ENCODE results near the gene LY6G6C. TPM values are rescaled to one million over a fixed set of nuclear protein-coding genes. Genes with fewer than 3 reads are reported as not detected.

LY6G6C gene
- total RNA-seq, 1 donor from 2014 or later, result not detected

DNA sequence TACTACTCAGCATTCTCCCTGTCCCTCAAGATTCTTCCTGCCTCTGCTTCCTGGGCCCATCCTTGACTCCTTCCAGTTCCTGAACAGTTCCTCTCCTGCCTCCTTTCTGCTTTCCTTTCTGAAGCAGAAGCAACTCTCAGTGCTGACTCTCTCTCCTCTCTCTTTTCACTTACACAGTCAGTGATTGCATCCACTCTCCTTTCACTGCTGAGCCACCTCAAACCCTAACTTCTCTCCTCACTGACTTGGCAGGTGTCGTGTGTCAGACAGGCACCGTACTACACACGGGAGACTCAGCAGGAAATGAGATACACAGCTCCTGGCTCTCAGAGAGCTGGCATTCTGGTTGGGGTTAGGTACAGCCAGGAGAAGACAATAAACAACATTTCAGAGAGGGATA is 24.0 kb downstream of the LY6G6C start:
- H3K4me1 Mint-ChIP-seq, result peaks cover 16% of the 10 kb centered on the region
- peaks cover 18% of the 10 kb centered on the region for H3K36me3 Mint-ChIP-seq
- no peaks in the 10 kb centered on the region for H3K9me3 ChIP-seq (ENCODE audit: low read depth)
- no peak overlapping the region for H3K4me3 ChIP-seq
- H3F3A ChIP-seq (ENCODE audit: low read depth), result no peaks in the 10 kb centered on the region
- H3K4me1 ChIP-seq, result no peaks in the 10 kb centered on the region
- H3K36me3 ChIP-seq, result no peaks in the 10 kb centered on the region
- H3K4me2 ChIP-seq, result no peak overlapping the region
- no peak overlapping the region for H3K9ac ChIP-seq
- no peaks in the 10 kb centered on the region for H3K27me3 Mint-ChIP-seq (ENCODE audit: insufficient read depth, low read depth)
- TF ChIP-seq EZH2 (IDR thresholded peaks at IDR 0.05) (no peak), EZH2phosphoT487 (IDR thresholded peaks at IDR 0.05) (no peak)
- TF ChIP-seq, protein P1, sequence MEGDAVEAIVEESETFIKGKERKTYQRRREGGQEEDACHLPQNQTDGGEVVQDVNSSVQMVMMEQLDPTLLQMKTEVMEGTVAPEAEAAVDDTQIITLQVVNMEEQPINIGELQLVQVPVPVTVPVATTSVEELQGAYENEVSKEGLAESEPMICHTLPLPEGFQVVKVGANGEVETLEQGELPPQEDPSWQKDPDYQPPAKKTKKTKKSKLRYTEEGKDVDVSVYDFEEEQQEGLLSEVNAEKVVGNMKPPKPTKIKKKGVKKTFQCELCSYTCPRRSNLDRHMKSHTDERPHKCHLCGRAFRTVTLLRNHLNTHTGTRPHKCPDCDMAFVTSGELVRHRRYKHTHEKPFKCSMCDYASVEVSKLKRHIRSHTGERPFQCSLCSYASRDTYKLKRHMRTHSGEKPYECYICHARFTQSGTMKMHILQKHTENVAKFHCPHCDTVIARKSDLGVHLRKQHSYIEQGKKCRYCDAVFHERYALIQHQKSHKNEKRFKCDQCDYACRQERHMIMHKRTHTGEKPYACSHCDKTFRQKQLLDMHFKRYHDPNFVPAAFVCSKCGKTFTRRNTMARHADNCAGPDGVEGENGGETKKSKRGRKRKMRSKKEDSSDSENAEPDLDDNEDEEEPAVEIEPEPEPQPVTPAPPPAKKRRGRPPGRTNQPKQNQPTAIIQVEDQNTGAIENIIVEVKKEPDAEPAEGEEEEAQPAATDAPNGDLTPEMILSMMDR (IDR thresholded peaks at IDR 0.05), result no peak
- H3K79me2 ChIP-seq (ENCODE audit: low read depth), result peaks cover 31% of the 10 kb centered on the region
- no peak overlapping the region for H2AFZ ChIP-seq (replicated peaks)
- DNase-seq (ENCODE audit: low spot score), result no peak
- no peaks in the 10 kb centered on the region for H3K27me3 ChIP-seq
- H3K27ac Mint-ChIP-seq, result no peak overlapping the region
- H3K4me3 Mint-ChIP-seq, result no peak overlapping the region
- no peaks in the 10 kb centered on the region for H3K9me3 Mint-ChIP-seq
- H3K27ac ChIP-seq, result no peak overlapping the region
- no peaks in the 10 kb centered on the region for H4K20me1 ChIP-seq (ENCODE audit: low read depth)

DNA sequence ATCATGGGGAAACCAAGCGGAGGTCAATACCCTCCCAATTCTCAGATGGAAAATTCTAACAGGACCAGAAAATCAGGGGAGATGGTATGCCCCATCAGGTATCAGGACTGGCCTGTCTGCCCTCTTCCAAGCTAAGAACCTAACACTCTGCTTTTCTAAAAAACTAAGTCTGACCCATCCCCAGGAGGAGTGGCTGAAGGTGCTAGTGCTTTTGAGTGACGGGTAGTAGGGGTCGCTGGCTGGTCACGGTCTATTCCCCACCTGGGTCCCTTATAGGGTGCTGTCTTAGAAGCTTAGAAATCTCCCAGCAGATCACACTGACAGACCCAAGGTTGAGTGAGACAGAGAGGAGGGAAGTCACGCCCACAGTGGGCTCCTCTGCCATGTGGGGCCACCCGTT is 28.0 kb downstream of the LY6G6C start:
- H3K4me3 Mint-ChIP-seq, result no peak overlapping the region
- H3K36me3 Mint-ChIP-seq, result peaks cover 32% of the 10 kb centered on the region
- DNase-seq (ENCODE audit: low spot score), result no peak
- Histone ChIP-seq H3K79me2 (ENCODE audit: low read depth) (no peaks in the 10 kb centered on the region), H3K27me3 (no peaks in the 10 kb centered on the region), H2AFZ (replicated peaks) (no peak overlapping the region), H3K4me3 (no peak overlapping the region), H3F3A (ENCODE audit: low read depth) (no peaks in the 10 kb centered on the region), H3K9ac (no peak overlapping the region), H3K4me2 (no peak overlapping the region), H3K27ac (no peak overlapping the region), H3K9me3 (ENCODE audit: low read depth) (no peaks in the 10 kb centered on the region), H4K20me1 (ENCODE audit: low read depth) (peaks cover 3% of the 10 kb centered on the region), H3K4me1 (no peaks in the 10 kb centered on the region), H3K36me3 (no peaks in the 10 kb centered on the region)
- H3K9me3 Mint-ChIP-seq, result no peaks in the 10 kb centered on the region
- H3K4me1 Mint-ChIP-seq, result no peaks in the 10 kb centered on the region
- no peak for TF ChIP-seq EZH2 (IDR thresholded peaks at IDR 0.05)
- TF ChIP-seq EZH2phosphoT487 (IDR thresholded peaks at IDR 0.05), result no peak
- TF ChIP-seq, protein P1 (IDR thresholded peaks at IDR 0.05), result no peak
- no peaks in the 10 kb centered on the region for H3K27me3 Mint-ChIP-seq (ENCODE audit: insufficient read depth, low read depth)
- H3K27ac Mint-ChIP-seq, result no peak overlapping the region

DNA sequence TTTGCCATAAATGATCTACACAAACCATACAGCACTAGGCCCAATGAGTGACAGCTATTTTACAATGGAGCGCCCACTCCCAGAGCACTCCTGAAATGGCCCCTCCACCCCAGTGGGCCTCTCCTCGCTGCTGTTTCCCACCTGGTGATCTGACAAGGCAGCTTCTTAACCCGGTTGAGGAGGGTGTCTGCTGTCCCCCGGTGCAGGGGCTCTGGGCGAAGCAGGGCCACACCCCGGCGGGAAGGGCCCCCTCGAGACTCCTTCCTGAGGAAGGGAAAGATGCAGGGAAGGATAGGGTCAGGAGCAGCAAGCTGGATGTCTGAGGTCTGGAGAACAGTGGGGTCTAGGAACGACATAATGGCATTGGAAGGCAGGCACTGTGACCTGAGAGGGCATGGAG is 28.7 kb downstream of the LY6G6C start:
- no peak overlapping the region for H3K27ac ChIP-seq
- peaks cover 32% of the 10 kb centered on the region for H3K36me3 Mint-ChIP-seq
- H3K36me3 ChIP-seq, result no peaks in the 10 kb centered on the region

More for the DNA sequence above, 28.7 kb downstream of the LY6G6C start:
- Histone ChIP-seq H3K27me3 (no peaks in the 10 kb centered on the region), H3K9ac (no peak overlapping the region), H3K4me2 (no peak overlapping the region), H3F3A (ENCODE audit: low read depth) (no peaks in the 10 kb centered on the region), H2AFZ (replicated peaks) (no peak overlapping the region), H3K9me3 (ENCODE audit: low read depth) (no peaks in the 10 kb centered on the region), H3K4me3 (no peak overlapping the region), H4K20me1 (ENCODE audit: low read depth) (peaks cover 3% of the 10 kb centered on the region), H3K79me2 (ENCODE audit: low read depth) (no peaks in the 10 kb centered on the region), H3K4me1 (no peaks in the 10 kb centered on the region)
- H3K4me1 Mint-ChIP-seq, result peaks cover 2% of the 10 kb centered on the region
- H3K27ac Mint-ChIP-seq, result no peak overlapping the region
- TF ChIP-seq EZH2 (IDR thresholded peaks at IDR 0.05) (no peak), EZH2phosphoT487 (IDR thresholded peaks at IDR 0.05) (no peak)
- TF ChIP-seq, protein P1 (IDR thresholded peaks at IDR 0.05), result no peak
- H3K4me3 Mint-ChIP-seq, result no peak overlapping the region
- H3K27me3 Mint-ChIP-seq (ENCODE audit: insufficient read depth, low read depth), result no peaks in the 10 kb centered on the region
- H3K9me3 Mint-ChIP-seq, result no peaks in the 10 kb centered on the region
- DNase-seq (ENCODE audit: low spot score), result no peak

Measured in neural progenitor cell (in vitro differentiated cells).